ENCODE results near the gene SMPD4.
"Not testable (repeated sequence)": the region's sequence is repeated elsewhere in the genome, so short reads cannot be mapped to it uniquely, and the experiment has no call there.

The SMPD4 gene

GRCh38 chr2:130187859-130188792 lies 6.7 kb upstream of the SMPD4 start:
- H3K27ac ChIP-seq (ENCODE audit: insufficient read depth, low read length, poor library complexity, severe bottlenecking); H3K36me3 ChIP-seq (ENCODE audit: control insufficient read depth, insufficient read depth, low read length); DNase-seq; H3K4me1 ChIP-seq (ENCODE audit: control insufficient read depth, insufficient read depth, low read length, poor library complexity, severe bottlenecking); H3K9me3 ChIP-seq (ENCODE audit: control insufficient read depth, low read length); H3K27me3 ChIP-seq (replicated peaks; ENCODE audit: control insufficient read depth, insufficient read depth, low read length, poor library complexity, severe bottlenecking); H3K4me3 ChIP-seq (ENCODE audit: insufficient read depth, low read depth, low read length, poor library complexity, severe bottlenecking): not testable (repeated sequence)

- H3K27me3 ChIP-seq (replicated peaks; ENCODE audit: control insufficient read depth, insufficient read depth, low read length, poor library complexity, severe bottlenecking), result no peaks in the 10 kb centered on the region
- no peak for DNase-seq
- H3K9me3 ChIP-seq (ENCODE audit: control insufficient read depth, low read length), result no peaks in the 10 kb centered on the region
- H3K4me1 ChIP-seq (ENCODE audit: control insufficient read depth, insufficient read depth, low read length, poor library complexity, severe bottlenecking), result peaks cover 6% of the 10 kb centered on the region
- H3K36me3 ChIP-seq (ENCODE audit: control insufficient read depth, insufficient read depth, low read length), result no peaks in the 10 kb centered on the region
- no peak overlapping the region for H3K4me3 ChIP-seq (ENCODE audit: insufficient read depth, low read depth, low read length, poor library complexity, severe bottlenecking)
- H3K27ac ChIP-seq (ENCODE audit: insufficient read depth, low read length, poor library complexity, severe bottlenecking), result no peak overlapping the region
Observed at GRCh38 chr2:130187268-130187667, 5.9 kb upstream of the SMPD4 start.

GRCh38 chr2:130186391-130186790 lies 5.0 kb upstream of the SMPD4 start:
- H3K4me3 ChIP-seq (ENCODE audit: insufficient read depth, low read depth, low read length, poor library complexity, severe bottlenecking), result no peak overlapping the region
- no peak for DNase-seq
- peaks cover 6% of the 10 kb centered on the region for H3K4me1 ChIP-seq (ENCODE audit: control insufficient read depth, insufficient read depth, low read length, poor library complexity, severe bottlenecking)
- no peaks in the 10 kb centered on the region for H3K9me3 ChIP-seq (ENCODE audit: control insufficient read depth, low read length)
- no peak overlapping the region for H3K27ac ChIP-seq (ENCODE audit: insufficient read depth, low read length, poor library complexity, severe bottlenecking)
- no peaks in the 10 kb centered on the region for H3K36me3 ChIP-seq (ENCODE audit: control insufficient read depth, insufficient read depth, low read length)
- no peaks in the 10 kb centered on the region for H3K27me3 ChIP-seq (replicated peaks; ENCODE audit: control insufficient read depth, insufficient read depth, low read length, poor library complexity, severe bottlenecking)

GRCh38 chr2:130185896-130186295 lies 4.5 kb upstream of the SMPD4 start:
- H3K4me1 ChIP-seq (ENCODE audit: control insufficient read depth, insufficient read depth, low read length, poor library complexity, severe bottlenecking), result peaks cover 8% of the 10 kb centered on the region
- H3K4me3 ChIP-seq (ENCODE audit: insufficient read depth, low read depth, low read length, poor library complexity, severe bottlenecking), result no peak overlapping the region
- H3K27me3 ChIP-seq (replicated peaks; ENCODE audit: control insufficient read depth, insufficient read depth, low read length, poor library complexity, severe bottlenecking), result no peaks in the 10 kb centered on the region
- H3K27ac ChIP-seq (ENCODE audit: insufficient read depth, low read length, poor library complexity, severe bottlenecking), result no peak overlapping the region
- H3K36me3 ChIP-seq (ENCODE audit: control insufficient read depth, insufficient read depth, low read length), result no peaks in the 10 kb centered on the region
- no peak for DNase-seq
- H3K9me3 ChIP-seq (ENCODE audit: control insufficient read depth, low read length), result no peaks in the 10 kb centered on the region

- no peaks in the 10 kb centered on the region for H3K9me3 ChIP-seq (ENCODE audit: control insufficient read depth, low read length)
- H3K36me3 ChIP-seq (ENCODE audit: control insufficient read depth, insufficient read depth, low read length), result no peaks in the 10 kb centered on the region
- no peak overlapping the region for H3K4me3 ChIP-seq (ENCODE audit: insufficient read depth, low read depth, low read length, poor library complexity, severe bottlenecking)
- H3K27ac ChIP-seq (ENCODE audit: insufficient read depth, low read length, poor library complexity, severe bottlenecking), result no peak overlapping the region
- no peaks in the 10 kb centered on the region for H3K27me3 ChIP-seq (replicated peaks; ENCODE audit: control insufficient read depth, insufficient read depth, low read length, poor library complexity, severe bottlenecking)
- peaks cover 12% of the 10 kb centered on the region for H3K4me1 ChIP-seq (ENCODE audit: control insufficient read depth, insufficient read depth, low read length, poor library complexity, severe bottlenecking)
- DNase-seq, result no peak
Observed at GRCh38 chr2:130185436-130185835, 4.0 kb upstream of the SMPD4 start.

GRCh38 chr2:130183512-130184373 lies 2.3 kb upstream of the SMPD4 start:
- H3K4me1 ChIP-seq (ENCODE audit: control insufficient read depth, insufficient read depth, low read length, poor library complexity, severe bottlenecking), result peaks cover 14% of the 10 kb centered on the region
- no peak for DNase-seq
- H3K9me3 ChIP-seq (ENCODE audit: control insufficient read depth, low read length), result no peaks in the 10 kb centered on the region
- no peaks in the 10 kb centered on the region for H3K27me3 ChIP-seq (replicated peaks; ENCODE audit: control insufficient read depth, insufficient read depth, low read length, poor library complexity, severe bottlenecking)
- H3K36me3 ChIP-seq (ENCODE audit: control insufficient read depth, insufficient read depth, low read length), result no peaks in the 10 kb centered on the region
- peak overlapping the region; percentile 11 for H3K27ac ChIP-seq (ENCODE audit: insufficient read depth, low read length, poor library complexity, severe bottlenecking)
- H3K4me3 ChIP-seq (ENCODE audit: insufficient read depth, low read depth, low read length, poor library complexity, severe bottlenecking), result no peak overlapping the region

GRCh38 chr2:130182826-130183511 lies 1.6 kb upstream of the SMPD4 start:
- H3K36me3 ChIP-seq (ENCODE audit: control insufficient read depth, insufficient read depth, low read length); H3K27me3 ChIP-seq (replicated peaks; ENCODE audit: control insufficient read depth, insufficient read depth, low read length, poor library complexity, severe bottlenecking); DNase-seq; H3K27ac ChIP-seq (ENCODE audit: insufficient read depth, low read length, poor library complexity, severe bottlenecking); H3K9me3 ChIP-seq (ENCODE audit: control insufficient read depth, low read length): not testable (repeated sequence)
- Histone ChIP-seq H3K4me3 (ENCODE audit: insufficient read depth, low read depth, low read length, poor library complexity, severe bottlenecking) (peak overlapping the region; percentile 45), H3K4me1 (ENCODE audit: control insufficient read depth, insufficient read depth, low read length, poor library complexity, severe bottlenecking) (peaks cover 14% of the 10 kb centered on the region)

GRCh38 chr2:130181880-130182682 lies 679 bp upstream of the SMPD4 start, which contains the start of gene MZT2B:
TSS of gene MZT2B (plus strand) at chr2:130182262. CDS start at chr2:130182283, 21 bp downstream.
- peak within 1 kb of the TSS; percentile 86 for H3K27ac ChIP-seq (ENCODE audit: insufficient read depth, low read length, poor library complexity, severe bottlenecking)
- H3K27me3 ChIP-seq (replicated peaks; ENCODE audit: control insufficient read depth, insufficient read depth, low read length, poor library complexity, severe bottlenecking); H3K36me3 ChIP-seq (ENCODE audit: control insufficient read depth, insufficient read depth, low read length); H3K9me3 ChIP-seq (ENCODE audit: control insufficient read depth, low read length): not testable (repeated sequence)
- peaks cover 14% of the 10 kb centered on the region for H3K4me1 ChIP-seq (ENCODE audit: control insufficient read depth, insufficient read depth, low read length, poor library complexity, severe bottlenecking)
- DNase-seq, result peak; percentile 81 to 87 (median 84)
- peak within 1 kb of the TSS; percentile 93 for H3K4me3 ChIP-seq (ENCODE audit: insufficient read depth, low read depth, low read length, poor library complexity, severe bottlenecking)
